OCI-LY1 (cell line): ENCODE measurements around the gene SAFB.
"Not testable (repeated sequence)": the region's sequence is repeated elsewhere in the genome, so short reads cannot be mapped to it uniquely, and the experiment has no call there.

ENCODE experiments used
- H2AFZ ChIP-seq: fragments of 200-600 bp; sonication (generic), shearing (Covaris generic); 2 replicates; pipeline ENCODE4 v1.6.0; 2014; ENCODE audit warnings: antibody characterized with exemption, mild to moderate bottlenecking, low read length
- H3F3A ChIP-seq: fragments of 200-600 bp; sonication (generic), shearing (Covaris generic); 2 replicates; pipeline ENCODE4 v1.6.0; 2014; ENCODE audit warnings: mild to moderate bottlenecking, antibody characterized with exemption, low read length, moderate library complexity; ENCODE audit not compliant: insufficient read depth
- H3K27ac ChIP-seq: fragments of 200-600 bp; sonication (generic); 2 replicates; pipeline ENCODE4 v1.5.1; 2014; ENCODE audit warnings: low read length, mixed run types, mild to moderate bottlenecking, low read depth; ENCODE audit not compliant: poor library complexity, severe bottlenecking
- H3K27me3 ChIP-seq: fragments of 200-600 bp; sonication (generic); 2 replicates; pipeline ENCODE4 v1.6.0; 2014; ENCODE audit warnings: antibody characterized with exemption, mild to moderate bottlenecking, low read length, moderate library complexity; ENCODE audit not compliant: insufficient read depth
- H3K36me3 ChIP-seq: fragments of 200-600 bp; sonication (generic); 2 replicates; pipeline ENCODE4 v1.6.1; 2014; ENCODE audit warnings: mild to moderate bottlenecking, antibody characterized with exemption, low read length, moderate library complexity, mixed read lengths; ENCODE audit not compliant: insufficient read depth
- H3K4me1 ChIP-seq: fragments of 200-600 bp; sonication (generic); 2 replicates; pipeline ENCODE4 v1.5.1; 2014; ENCODE audit warnings: mild to moderate bottlenecking, low read length, moderate library complexity; ENCODE audit not compliant: insufficient read depth, severe bottlenecking
- H3K4me2 ChIP-seq: fragments of 200-600 bp; sonication (generic), shearing (Covaris generic); 2 replicates; pipeline ENCODE4 v1.6.1; 2014; ENCODE audit warnings: low read length
- H3K4me3 ChIP-seq: fragments of 200-600 bp; sonication (generic); 2 replicates; pipeline ENCODE4 v1.5.1; 2014; ENCODE audit warnings: low read length, low read depth, mild to moderate bottlenecking, mixed read lengths; ENCODE audit not compliant: poor library complexity, severe bottlenecking
- H3K79me2 ChIP-seq: fragments of 200-600 bp; shearing (Covaris generic); 2 replicates; pipeline ENCODE4 v1.6.1; 2016; ENCODE audit warnings: mixed run types, low read length, mixed read lengths; ENCODE audit not compliant: insufficient read depth
- H3K9ac ChIP-seq: fragments of 200-600 bp; sonication (generic), shearing (Covaris generic); 2 replicates; pipeline ENCODE4 v1.6.1; 2014; ENCODE audit warnings: mild to moderate bottlenecking, low read length, mixed read lengths
- H3K9me2 ChIP-seq: fragments of 200-600 bp; sonication (generic), shearing (Covaris generic); 2 replicates; pipeline ENCODE4 v1.6.1; 2014; ENCODE audit warnings: low read depth, mild to moderate bottlenecking, low read length, mixed read lengths
- H3K9me3 ChIP-seq: fragments of 200-600 bp; shearing (Covaris generic); 2 replicates; pipeline ENCODE4 v1.6.1; 2014; ENCODE audit warnings: low read length, mixed read lengths
- H4K20me1 ChIP-seq: fragments of 200-600 bp; sonication (generic), shearing (Covaris generic); 2 replicates; pipeline ENCODE4 v1.6.0; 2016; ENCODE audit warnings: mild to moderate bottlenecking, low read length; ENCODE audit not compliant: insufficient read depth
- CTCF ChIP-seq: fragments of 200-600 bp; sonication (generic), shearing (Covaris generic); IDR thresholded peaks from 2 replicates; pipeline ENCODE4 v1.5.1; 2017; ENCODE audit warnings: mild to moderate bottlenecking, antibody characterized with exemption, low read length, moderate library complexity, mixed read lengths
- EZH2 ChIP-seq: fragments of 200-600 bp; sonication (generic), shearing (Covaris generic); IDR thresholded peaks from 2 replicates; pipeline ENCODE4 v1.8.0; 2017; ENCODE audit warnings: borderline replicate concordance, mixed run types, mild to moderate bottlenecking, antibody characterized with exemption, low read length, moderate library complexity, mixed read lengths

SAFB gene

GRCh38 chr19:5697890-5698634, 75.2 kb downstream of the SAFB start:
- Histone ChIP-seq H3K9ac (no peak overlapping the region), H3K79me2 (peaks cover 3% of the 10 kb centered on the region; the same call in 1 of the 2 replicates), H3K27ac (peak overlapping the region; percentile 68), H3K4me2 (no peak overlapping the region), H3K27me3 (no peaks in the 10 kb centered on the region), H3K4me3 (no peak overlapping the region), H4K20me1 (no peaks in the 10 kb centered on the region), H3F3A (no peaks in the 10 kb centered on the region), H3K9me2 (no peaks in the 10 kb centered on the region), H3K36me3 (peaks cover 79% of the 10 kb centered on the region), H3K9me3 (no peaks in the 10 kb centered on the region), H2AFZ (no peak overlapping the region), H3K4me1 (peaks cover 36% of the 10 kb centered on the region)
- TF ChIP-seq CTCF, result no peak
- no peak for TF ChIP-seq EZH2

GRCh38 chr19:5698635-5699422, 75.9 kb downstream of the SAFB start:
- TF ChIP-seq CTCF (no peak), EZH2 (no peak)
- Histone ChIP-seq H3F3A (no peaks in the 10 kb centered on the region), H3K4me2 (peak overlapping the region; percentile 1; the same call in 1 of the 2 replicates), H3K27ac (peak overlapping the region; percentile 68), H3K9me2 (no peaks in the 10 kb centered on the region), H4K20me1 (no peaks in the 10 kb centered on the region), H3K4me1 (peaks cover 30% of the 10 kb centered on the region), H3K4me3 (no peak overlapping the region), H3K9me3 (no peaks in the 10 kb centered on the region), H3K79me2 (no peaks in the 10 kb centered on the region), H2AFZ (no peak overlapping the region), H3K27me3 (no peaks in the 10 kb centered on the region), H3K9ac (no peak overlapping the region), H3K36me3 (peaks cover 79% of the 10 kb centered on the region)

GRCh38 chr19:5700455-5701092, 77.7 kb downstream of the SAFB start:
- Histone ChIP-seq H3K79me2 (no peaks in the 10 kb centered on the region), H3K9ac (no peak overlapping the region), H3K4me1 (peaks cover 19% of the 10 kb centered on the region), H3F3A (no peaks in the 10 kb centered on the region), H3K9me3 (no peaks in the 10 kb centered on the region), H3K27ac (no peak overlapping the region), H3K9me2 (no peaks in the 10 kb centered on the region), H3K4me3 (no peak overlapping the region), H3K27me3 (no peaks in the 10 kb centered on the region), H3K36me3 (peaks cover 79% of the 10 kb centered on the region), H2AFZ (no peak overlapping the region), H4K20me1 (no peaks in the 10 kb centered on the region), H3K4me2 (no peak overlapping the region)
- no peak for TF ChIP-seq CTCF
- no peak for TF ChIP-seq EZH2

- H3K4me2 ChIP-seq, H3F3A ChIP-seq, H3K27me3 ChIP-seq, H3K4me3 ChIP-seq, H3K9me2 ChIP-seq, H3K27ac ChIP-seq, H3K9me3 ChIP-seq, H3K79me2 ChIP-seq, H3K9ac ChIP-seq, H2AFZ ChIP-seq, H4K20me1 ChIP-seq: not testable (repeated sequence)
- Histone ChIP-seq H3K4me1 (peaks cover 13% of the 10 kb centered on the region), H3K36me3 (peaks cover 79% of the 10 kb centered on the region)
These were observed 79.1 kb downstream of the SAFB start for GRCh38 chr19:5702053-5702410.
